Kidney epithelial cell (primary cell): Measurements from ENCODE around the gene CGB5. TPM values are rescaled to one million over a fixed set of nuclear protein-coding genes. Genes with fewer than 3 reads are reported as not detected.
"Not testable (repeated sequence)": the region's sequence is repeated elsewhere in the genome, so short reads cannot be mapped to it uniquely, and the experiment has no call there.

Source experiments
- DNase-seq: peaks from one replicate; pipeline ENCODE4 v3.0.0-alpha.2; 2010; ENCODE audit warnings: low read depth
- H3K27me3 ChIP-seq: 2 replicates; pipeline ENCODE4 v1.6.0; 2011; ENCODE audit warnings: low read length; ENCODE audit not compliant: control insufficient read depth, insufficient read depth
- H3K36me3 ChIP-seq: 2 replicates; pipeline ENCODE4 v1.5.1; 2011; ENCODE audit warnings: low read length; ENCODE audit not compliant: control insufficient read depth, insufficient read depth
- H3K4me3 ChIP-seq: 2 replicates; pipeline ENCODE4 v1.5.1; 2011; ENCODE audit warnings: low read depth, mild to moderate bottlenecking, control low read depth, low read length
- total RNA-seq: library from RNA; depleted of rRNA; stranded (reverse); fragments of >200 nt; gene quantifications from 2 replicates; pipeline ENCODE4 v1.2.3, GENCODE V29; 2015
- TF ChIP-seq, protein P1 (sequence below): IDR thresholded peaks from 2 replicates; pipeline ENCODE4 v1.5.1; 2011; ENCODE audit warnings: mild to moderate bottlenecking, moderate library complexity, low read length, control low read depth, inconsistent platforms; ENCODE audit not compliant: insufficient read depth, poor library complexity, severe bottlenecking

The CGB5 gene
- total RNA-seq, 1 donor from 2014 or later = not detected

DNA sequence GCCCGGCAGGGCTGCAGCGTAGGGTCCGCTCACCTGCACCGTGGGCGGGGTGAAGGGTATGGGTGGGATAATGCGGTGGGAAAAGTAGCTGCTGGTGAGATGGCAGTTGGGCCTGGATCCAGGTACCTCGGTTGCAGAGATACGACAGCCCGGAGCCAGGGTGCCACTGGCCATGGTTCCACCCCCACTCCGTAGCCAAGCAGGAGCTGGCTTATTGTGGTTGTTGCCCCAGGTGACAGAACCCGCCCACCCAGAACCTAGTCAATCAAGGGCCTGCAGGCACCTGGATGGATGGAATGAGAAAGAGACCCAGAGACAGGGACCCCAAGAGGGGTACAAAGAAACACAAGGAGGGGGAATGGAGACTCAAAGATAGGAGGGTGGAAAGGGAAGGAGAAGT is 23.3 kb upstream of the CGB5 start:
- no peak for DNase-seq
- no peak overlapping the region for H3K4me3 ChIP-seq
- H3K27me3 ChIP-seq = no peaks in the 10 kb centered on the region
- TF ChIP-seq, protein P1, sequence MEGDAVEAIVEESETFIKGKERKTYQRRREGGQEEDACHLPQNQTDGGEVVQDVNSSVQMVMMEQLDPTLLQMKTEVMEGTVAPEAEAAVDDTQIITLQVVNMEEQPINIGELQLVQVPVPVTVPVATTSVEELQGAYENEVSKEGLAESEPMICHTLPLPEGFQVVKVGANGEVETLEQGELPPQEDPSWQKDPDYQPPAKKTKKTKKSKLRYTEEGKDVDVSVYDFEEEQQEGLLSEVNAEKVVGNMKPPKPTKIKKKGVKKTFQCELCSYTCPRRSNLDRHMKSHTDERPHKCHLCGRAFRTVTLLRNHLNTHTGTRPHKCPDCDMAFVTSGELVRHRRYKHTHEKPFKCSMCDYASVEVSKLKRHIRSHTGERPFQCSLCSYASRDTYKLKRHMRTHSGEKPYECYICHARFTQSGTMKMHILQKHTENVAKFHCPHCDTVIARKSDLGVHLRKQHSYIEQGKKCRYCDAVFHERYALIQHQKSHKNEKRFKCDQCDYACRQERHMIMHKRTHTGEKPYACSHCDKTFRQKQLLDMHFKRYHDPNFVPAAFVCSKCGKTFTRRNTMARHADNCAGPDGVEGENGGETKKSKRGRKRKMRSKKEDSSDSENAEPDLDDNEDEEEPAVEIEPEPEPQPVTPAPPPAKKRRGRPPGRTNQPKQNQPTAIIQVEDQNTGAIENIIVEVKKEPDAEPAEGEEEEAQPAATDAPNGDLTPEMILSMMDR = no peak
- H3K36me3 ChIP-seq = no peaks in the 10 kb centered on the region

DNA sequence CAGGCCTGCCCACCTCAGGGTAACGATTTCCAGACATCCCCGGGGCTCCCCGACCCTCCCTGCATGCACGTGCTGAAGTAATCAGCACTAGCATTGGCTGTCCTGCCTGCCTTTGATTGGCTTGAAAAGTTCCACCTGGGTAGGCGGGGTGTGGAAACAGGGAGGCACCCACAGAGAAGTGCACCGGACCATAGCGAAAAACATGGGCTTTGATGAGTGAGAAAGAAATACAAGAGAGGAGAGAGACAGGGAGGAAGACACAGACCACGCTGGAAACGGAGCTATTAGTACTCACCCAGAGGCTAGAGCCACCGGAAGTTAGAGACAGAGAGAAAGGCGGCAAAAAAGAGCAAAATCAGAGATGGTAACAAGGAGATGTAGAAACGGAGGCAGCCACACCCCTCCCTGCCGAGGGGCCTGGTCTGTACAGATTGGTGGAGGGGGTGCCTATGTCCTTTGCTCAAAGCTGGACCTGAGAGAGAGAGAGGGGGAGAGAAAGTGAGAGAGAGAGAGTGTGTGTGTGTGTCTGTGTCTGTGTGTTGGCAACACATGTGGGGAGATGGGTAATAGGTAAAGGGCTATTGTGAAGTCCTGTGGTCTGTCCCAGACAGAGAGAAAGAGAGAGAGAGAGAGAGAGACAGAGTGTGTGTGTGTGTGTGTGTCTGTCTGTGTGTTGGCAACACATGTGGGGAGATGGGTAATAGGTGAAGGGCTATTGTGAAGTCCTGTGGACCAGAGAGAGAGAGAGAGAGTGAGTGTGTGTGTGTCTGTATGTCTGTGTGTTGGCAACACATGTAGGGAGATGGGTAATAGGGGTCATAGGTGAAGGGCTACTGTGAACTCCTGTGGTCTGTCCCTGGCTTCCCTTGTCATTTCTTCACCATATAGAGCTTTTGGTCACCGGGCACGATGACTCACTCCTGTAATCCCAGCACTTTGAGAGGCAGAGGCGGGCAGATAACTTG is 22.4 kb upstream of the CGB5 start:
- H3K27me3 ChIP-seq = no peaks in the 10 kb centered on the region
- no peak for DNase-seq
- no peak overlapping the region for H3K4me3 ChIP-seq
- TF ChIP-seq, protein P1 = no peak
- no peaks in the 10 kb centered on the region for H3K36me3 ChIP-seq

GRCh38 chr19:49022116-49022515 is 21.5 kb upstream of the CGB5 start:
- H3K27me3 ChIP-seq = no peaks in the 10 kb centered on the region
- no peaks in the 10 kb centered on the region for H3K36me3 ChIP-seq
- DNase-seq = no peak
- TF ChIP-seq, protein P1 = no peak
- no peak overlapping the region for H3K4me3 ChIP-seq

- not testable (repeated sequence) for H3K27me3 ChIP-seq, DNase-seq, H3K36me3 ChIP-seq, H3K4me3 ChIP-seq
These were observed 19.4 kb upstream of the CGB5 start, which contains the start of gene CGB3 for GRCh38 chr19:49024233-49024632. CGB3 (minus strand) TSS chr19:49024333; CDS start chr19:49023971, 362 bp downstream.

DNA sequence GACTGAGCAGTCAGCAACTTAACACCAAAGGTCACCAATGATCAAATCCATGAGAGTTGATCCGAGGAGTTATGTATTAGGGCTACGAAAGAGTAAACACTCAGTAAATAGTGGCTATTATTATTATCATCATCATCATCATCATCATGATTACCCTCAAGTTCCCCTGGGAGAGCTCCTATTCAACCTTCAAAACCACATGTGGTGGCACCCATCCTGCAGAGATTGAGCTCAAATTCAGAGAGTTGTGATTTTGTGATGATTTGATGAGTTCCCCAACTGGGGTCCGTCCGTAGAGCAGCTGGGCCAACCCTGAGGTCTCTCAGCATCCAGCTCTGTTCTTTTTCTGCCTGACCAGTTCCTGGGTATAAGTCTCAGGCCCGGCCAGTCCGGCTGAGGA is 18.6 kb upstream of the CGB5 start:
- H3K4me3 ChIP-seq, DNase-seq, H3K27me3 ChIP-seq, H3K36me3 ChIP-seq: not testable (repeated sequence)

DNA sequence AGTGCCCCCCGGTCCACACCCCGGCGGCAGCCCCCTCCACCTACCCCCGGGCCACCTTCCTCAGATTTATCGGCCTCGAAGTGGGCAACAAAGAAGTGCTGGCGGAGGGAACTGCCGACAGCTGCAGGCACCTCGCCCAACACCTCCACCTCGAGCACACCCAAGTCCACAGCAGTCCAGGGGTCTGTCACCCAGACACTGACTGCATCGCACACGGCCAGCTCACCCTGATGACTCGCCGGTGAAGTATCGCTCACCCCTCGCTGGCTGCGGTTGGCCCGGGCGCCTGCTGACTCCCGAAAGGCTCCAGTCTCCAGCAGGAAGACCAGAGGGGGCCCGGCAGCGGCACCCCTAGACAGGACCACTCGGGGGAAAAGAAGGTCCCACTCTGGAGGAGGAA is 18.0 kb upstream of the CGB5 start:
- not testable (repeated sequence) for H3K4me3 ChIP-seq, H3K27me3 ChIP-seq, H3K36me3 ChIP-seq, DNase-seq

- H3K27me3 ChIP-seq, DNase-seq, H3K36me3 ChIP-seq, H3K4me3 ChIP-seq: not testable (repeated sequence)
These were observed 15.0 kb upstream of the CGB5 start for GRCh38 chr19:49028686-49029085.

GRCh38 chr19:49029749-49030148 is 13.9 kb upstream of the CGB5 start:
- not testable (repeated sequence) for H3K36me3 ChIP-seq, DNase-seq, H3K4me3 ChIP-seq, H3K27me3 ChIP-seq

GRCh38 chr19:49030323-49030722 is 13.3 kb upstream of the CGB5 start:
- H3K36me3 ChIP-seq, H3K4me3 ChIP-seq, H3K27me3 ChIP-seq, DNase-seq: not testable (repeated sequence)
